BLaER1 (cell line): ENCODE results near the gene CHST15.
A peak's percentile ranks its signal among the peaks of the same experiment; 100 is the strongest.
"Not testable (repeated sequence)": the region's sequence is repeated elsewhere in the genome, so short reads cannot be mapped to it uniquely, and the experiment has no call there.

Experiments
- H3K27ac ChIP-seq: shearing (Covaris generic); formaldehyde crosslinking; 2 replicates; pipeline ENCODE4 v1.8.1; 2022
- H3K27me3 ChIP-seq: shearing (Covaris generic); formaldehyde crosslinking; 2 replicates; pipeline ENCODE4 v1.8.1; 2022
- H3K36me3 ChIP-seq: shearing (Covaris generic); formaldehyde crosslinking; 2 replicates; pipeline ENCODE4 v1.8.1; 2022
- H3K4me1 ChIP-seq: shearing (Covaris generic); formaldehyde crosslinking; 2 replicates; pipeline ENCODE4 v1.8.1; 2022
- H3K4me2 ChIP-seq: shearing (Covaris generic); formaldehyde crosslinking; 2 replicates; pipeline ENCODE4 v1.8.1; 2022
- H3K4me3 ChIP-seq: shearing (Covaris generic); formaldehyde crosslinking; 2 replicates; pipeline ENCODE4 v1.8.1; 2022
- H3K9ac ChIP-seq: shearing (Covaris generic); formaldehyde crosslinking; 2 replicates; pipeline ENCODE4 v1.8.1; 2022
- H3K9me3 ChIP-seq: shearing (Covaris generic); formaldehyde crosslinking; 2 replicates; pipeline ENCODE4 v1.8.1; 2022
- H4K20me1 ChIP-seq: shearing (Covaris generic); formaldehyde crosslinking; 2 replicates; pipeline ENCODE4 v1.8.1; 2022
- Cebpa-rat ChIP-seq: shearing (Covaris generic); IDR thresholded peaks from 2 replicates; pipeline ENCODE4 v1.8.1; 2022

The CHST15 gene

GRCh38 chr10:124100124-124100523 lies 6.7 kb upstream of the CHST15 start:
- H3K4me1 ChIP-seq: peaks cover 24% of the 10 kb centered on the region
- no peak overlapping the region for H3K27ac ChIP-seq
- H4K20me1 ChIP-seq: no peaks in the 10 kb centered on the region
- H3K4me2 ChIP-seq: no peak overlapping the region
- no peak overlapping the region for H3K9ac ChIP-seq
- no peak for TF ChIP-seq Cebpa-rat
- no peaks in the 10 kb centered on the region for H3K27me3 ChIP-seq
- H3K36me3 ChIP-seq: no peaks in the 10 kb centered on the region; the same call in 1 of the 2 replicates
- peaks cover 20% of the 10 kb centered on the region for H3K9me3 ChIP-seq
- H3K4me3 ChIP-seq: no peak overlapping the region

DNA sequence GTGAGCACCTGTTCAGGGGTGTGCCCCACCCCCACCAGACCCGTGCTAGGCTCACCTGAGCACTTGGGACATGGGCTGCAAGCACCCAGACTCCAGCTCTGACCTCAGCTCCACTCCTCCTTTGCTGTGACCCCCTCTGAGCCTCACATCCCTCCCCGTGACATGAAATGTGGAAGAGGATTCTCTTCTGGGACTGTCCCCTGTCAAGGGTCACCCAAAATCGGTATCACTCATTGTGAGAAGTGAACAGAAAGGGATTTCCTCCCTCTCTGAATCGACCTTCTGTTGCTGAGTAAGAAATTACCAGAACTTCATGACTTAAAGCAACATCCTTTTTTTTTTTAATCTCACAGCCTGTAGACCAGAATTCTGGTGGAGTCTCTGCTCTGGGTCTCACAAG lies 6.2 kb upstream of the CHST15 start:
- Histone ChIP-seq H3K4me3 (no peak overlapping the region), H3K27me3 (no peaks in the 10 kb centered on the region), H3K4me1 (peaks cover 29% of the 10 kb centered on the region), H3K9me3 (peaks cover 20% of the 10 kb centered on the region), H3K27ac (no peak overlapping the region), H3K36me3 (no peaks in the 10 kb centered on the region; the same call in 1 of the 2 replicates), H3K4me2 (no peak overlapping the region), H3K9ac (no peak overlapping the region), H4K20me1 (no peaks in the 10 kb centered on the region)
- no peak for TF ChIP-seq Cebpa-rat

GRCh38 chr10:124098575-124098974 lies 5.2 kb upstream of the CHST15 start:
- Histone ChIP-seq H3K27ac (no peak overlapping the region), H3K36me3 (no peaks in the 10 kb centered on the region; the same call in 1 of the 2 replicates), H3K4me1 (peaks cover 35% of the 10 kb centered on the region), H3K27me3 (no peaks in the 10 kb centered on the region), H3K4me2 (no peak overlapping the region), H3K9ac (no peak overlapping the region), H3K4me3 (no peak overlapping the region), H4K20me1 (no peaks in the 10 kb centered on the region), H3K9me3 (peaks cover 20% of the 10 kb centered on the region)
- TF ChIP-seq Cebpa-rat: no peak

GRCh38 chr10:124097883-124098282 lies 4.5 kb upstream of the CHST15 start:
- Histone ChIP-seq H3K4me3 (no peak overlapping the region), H3K9ac (no peak overlapping the region), H3K27me3 (no peaks in the 10 kb centered on the region), H3K9me3 (peaks cover 20% of the 10 kb centered on the region), H4K20me1 (no peaks in the 10 kb centered on the region), H3K4me1 (peaks cover 28% of the 10 kb centered on the region), H3K36me3 (no peaks in the 10 kb centered on the region; the same call in 1 of the 2 replicates), H3K27ac (no peak overlapping the region), H3K4me2 (no peak overlapping the region)
- no peak for TF ChIP-seq Cebpa-rat

DNA sequence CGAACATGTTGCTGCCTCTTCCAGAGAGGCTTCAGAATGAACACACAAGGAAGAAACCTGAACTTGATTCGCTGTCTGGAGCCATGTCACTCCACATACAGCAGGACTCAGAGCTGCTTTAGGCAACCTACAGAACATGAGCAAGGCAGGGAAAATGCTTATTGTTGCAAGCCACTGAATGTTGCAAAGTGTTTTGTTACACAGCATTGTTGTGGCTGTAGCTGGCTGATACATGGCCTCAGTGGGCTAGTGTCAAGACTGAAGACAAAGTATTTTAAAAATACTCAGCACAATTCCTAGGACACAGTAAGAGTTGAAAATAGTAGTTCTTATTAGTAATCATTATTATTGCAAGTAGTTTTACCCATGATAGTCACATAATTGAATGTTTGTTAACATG lies 3.1 kb upstream of the CHST15 start:
- Histone ChIP-seq H3K9ac (no peak overlapping the region), H3K9me3 (peaks cover 20% of the 10 kb centered on the region), H3K4me2 (no peak overlapping the region), H4K20me1 (peaks cover 5% of the 10 kb centered on the region), H3K36me3 (no peaks in the 10 kb centered on the region; the same call in 1 of the 2 replicates), H3K4me1 (peaks cover 26% of the 10 kb centered on the region), H3K27me3 (no peaks in the 10 kb centered on the region), H3K4me3 (no peak overlapping the region), H3K27ac (no peak overlapping the region)
- no peak for TF ChIP-seq Cebpa-rat

GRCh38 chr10:124095801-124096200 lies 2.4 kb upstream of the CHST15 start:
- peaks cover 12% of the 10 kb centered on the region for H4K20me1 ChIP-seq
- H3K27me3 ChIP-seq, H3K36me3 ChIP-seq, H3K9ac ChIP-seq, H3K4me3 ChIP-seq, H3K27ac ChIP-seq: not testable (repeated sequence)
- peak overlapping the region; percentile 97 for H3K4me2 ChIP-seq
- peaks cover 32% of the 10 kb centered on the region for H3K4me1 ChIP-seq
- peaks cover 20% of the 10 kb centered on the region for H3K9me3 ChIP-seq

DNA sequence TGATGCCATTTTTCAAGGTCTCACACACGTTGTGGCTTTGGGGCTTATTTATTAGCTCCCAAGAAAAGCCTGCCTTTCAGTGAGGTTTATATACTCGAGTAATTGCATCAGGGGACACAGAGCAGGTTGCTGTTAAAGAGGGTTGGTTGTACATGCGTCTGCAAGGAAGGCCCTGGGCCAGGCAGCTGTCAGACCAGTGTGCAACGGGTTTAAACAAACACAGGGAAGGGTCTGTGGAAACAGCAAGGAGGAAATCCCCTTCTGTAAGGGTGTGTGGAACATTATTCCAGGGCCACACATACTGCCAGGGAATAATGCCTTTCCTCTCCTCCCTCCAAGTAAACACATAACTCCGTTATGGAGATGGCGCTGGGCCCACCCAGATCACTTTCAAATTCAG lies 1.7 kb upstream of the CHST15 start:
- TF ChIP-seq Cebpa-rat: no peak
- Histone ChIP-seq H3K27ac (no peak overlapping the region), H3K9me3 (peaks cover 14% of the 10 kb centered on the region), H3K27me3 (no peaks in the 10 kb centered on the region), H3K36me3 (peaks cover 2% of the 10 kb centered on the region; the same call in 1 of the 2 replicates), H3K4me1 (peaks cover 39% of the 10 kb centered on the region), H3K4me2 (peak overlapping the region; percentile 97), H4K20me1 (peaks cover 19% of the 10 kb centered on the region), H3K4me3 (peak overlapping the region; percentile 82; the same call in 1 of the 2 replicates), H3K9ac (peak overlapping the region; percentile 87; the same call in 1 of the 2 replicates)

DNA sequence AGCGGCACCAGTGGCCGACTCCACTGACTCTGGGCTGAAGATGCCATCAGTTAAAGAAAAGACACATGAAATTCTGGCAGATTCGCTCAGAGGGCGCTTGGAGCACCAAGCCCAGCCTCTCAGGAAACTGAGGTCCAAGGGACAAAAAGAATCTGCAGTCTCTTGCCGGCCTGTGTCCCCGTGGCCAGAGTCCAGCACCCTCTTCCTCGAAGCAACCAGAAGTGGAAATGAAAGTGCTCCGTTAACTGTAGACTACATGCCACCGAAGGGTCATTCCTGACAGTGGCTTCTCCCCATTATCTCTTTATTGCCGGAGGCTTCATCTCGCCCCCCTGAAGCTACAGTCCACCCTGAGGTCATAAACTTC lies 1.0 kb upstream of the CHST15 start:
- peaks cover 26% of the 10 kb centered on the region for H4K20me1 ChIP-seq
- H3K9me3 ChIP-seq: peaks cover 7% of the 10 kb centered on the region
- peak overlapping the region; percentile 93 for H3K27ac ChIP-seq
- peak overlapping the region; percentile 97 for H3K4me2 ChIP-seq
- peaks cover 46% of the 10 kb centered on the region for H3K4me1 ChIP-seq
- no peak for TF ChIP-seq Cebpa-rat
- peak overlapping the region; percentile 82 for H3K4me3 ChIP-seq
- peak overlapping the region; percentile 87 for H3K9ac ChIP-seq
- H3K36me3 ChIP-seq: peaks cover 9% of the 10 kb centered on the region
- H3K27me3 ChIP-seq: no peaks in the 10 kb centered on the region

GRCh38 chr10:124093774-124094418 lies 498 bp upstream of the CHST15 start:
- Histone ChIP-seq H4K20me1 (peaks cover 31% of the 10 kb centered on the region), H3K36me3 (peaks cover 11% of the 10 kb centered on the region), H3K4me3 (peak overlapping the region; percentile 82), H3K27ac (peak overlapping the region; percentile 93), H3K4me2 (peak overlapping the region; percentile 97), H3K9ac (peak overlapping the region; percentile 87), H3K4me1 (peaks cover 51% of the 10 kb centered on the region)
- not testable (repeated sequence) for H3K27me3 ChIP-seq, H3K9me3 ChIP-seq

DNA sequence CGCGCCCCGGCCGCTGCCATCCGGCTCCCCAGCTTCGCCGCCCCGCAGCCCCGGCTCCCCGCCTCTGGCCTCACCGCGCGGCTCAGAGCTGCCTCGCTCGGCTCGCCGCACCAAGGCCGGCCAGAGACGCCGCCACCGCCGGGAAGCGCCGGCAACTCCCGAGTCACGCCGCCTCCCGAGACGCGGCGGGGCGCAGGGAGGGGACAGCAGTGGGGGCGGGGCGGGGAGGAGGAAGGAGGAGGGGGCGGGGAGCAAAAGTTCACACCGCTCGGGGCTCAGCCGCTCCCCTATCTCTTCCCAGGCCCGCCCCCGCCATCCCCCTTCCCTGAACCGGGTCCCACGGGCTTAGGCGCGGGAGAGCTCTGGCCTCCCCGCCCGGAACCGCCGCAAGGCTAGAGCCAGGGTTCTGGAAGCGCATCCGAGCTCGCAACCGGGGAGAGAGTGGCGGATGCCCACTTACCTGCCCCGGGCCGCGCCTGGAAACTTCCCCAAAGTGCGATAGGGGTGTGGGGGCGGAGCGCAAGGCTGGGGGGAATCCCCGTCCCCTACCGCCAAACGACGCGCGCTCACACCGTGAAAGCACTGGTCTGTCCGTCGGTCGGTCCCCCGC lies 1.0 kb downstream of the CHST15 start:
- Histone ChIP-seq H3K27me3 (no peaks in the 10 kb centered on the region), H3K9ac (peak overlapping the region; percentile 87), H3K36me3 (peaks cover 23% of the 10 kb centered on the region), H3K4me2 (peak overlapping the region; percentile 99), H4K20me1 (peaks cover 43% of the 10 kb centered on the region), H3K4me3 (peak overlapping the region; percentile 82), H3K9me3 (peaks cover 6% of the 10 kb centered on the region), H3K4me1 (peaks cover 65% of the 10 kb centered on the region), H3K27ac (peak overlapping the region; percentile 93)
- no peak for TF ChIP-seq Cebpa-rat
